ENCODE measurements around the gene ENPP7.
A peak's percentile ranks its signal among the peaks of the same experiment; 100 is the strongest.

The ENPP7 gene

DNA sequence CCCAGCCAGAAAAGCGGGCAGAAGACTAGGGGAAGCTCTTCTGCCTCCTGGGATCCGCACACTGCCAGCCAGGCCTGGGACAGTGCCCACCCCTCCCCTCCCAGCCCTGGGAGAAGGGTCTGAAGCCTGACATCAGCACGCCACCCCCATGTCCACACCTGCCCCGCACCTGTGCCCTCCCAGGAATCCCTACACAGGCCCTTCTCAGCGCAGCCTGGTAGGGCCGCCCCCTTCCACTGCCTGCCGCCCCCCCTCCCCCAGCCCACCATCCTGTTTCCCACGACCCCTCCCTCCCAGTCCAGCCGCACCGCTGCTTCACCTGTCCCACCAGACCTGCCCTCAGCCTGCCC lies 10.6 kb downstream of the ENPP7 start:
- DNase-seq, result no peak
- Histone ChIP-seq H3K9me3 (no peaks in the 10 kb centered on the region), H3K27me3 (peaks cover 0 to 87% of the 10 kb centered on the region in 2 donors), H3K4me1 (peaks cover 0 to 10% (median 8%) of the 10 kb centered on the region in 4 donors), H3K36me3 (no peaks in the 10 kb centered on the region), H3K4me3 (no peak overlapping the region), H3K27ac (no peak overlapping the region)
- TF ChIP-seq, protein P1, sequence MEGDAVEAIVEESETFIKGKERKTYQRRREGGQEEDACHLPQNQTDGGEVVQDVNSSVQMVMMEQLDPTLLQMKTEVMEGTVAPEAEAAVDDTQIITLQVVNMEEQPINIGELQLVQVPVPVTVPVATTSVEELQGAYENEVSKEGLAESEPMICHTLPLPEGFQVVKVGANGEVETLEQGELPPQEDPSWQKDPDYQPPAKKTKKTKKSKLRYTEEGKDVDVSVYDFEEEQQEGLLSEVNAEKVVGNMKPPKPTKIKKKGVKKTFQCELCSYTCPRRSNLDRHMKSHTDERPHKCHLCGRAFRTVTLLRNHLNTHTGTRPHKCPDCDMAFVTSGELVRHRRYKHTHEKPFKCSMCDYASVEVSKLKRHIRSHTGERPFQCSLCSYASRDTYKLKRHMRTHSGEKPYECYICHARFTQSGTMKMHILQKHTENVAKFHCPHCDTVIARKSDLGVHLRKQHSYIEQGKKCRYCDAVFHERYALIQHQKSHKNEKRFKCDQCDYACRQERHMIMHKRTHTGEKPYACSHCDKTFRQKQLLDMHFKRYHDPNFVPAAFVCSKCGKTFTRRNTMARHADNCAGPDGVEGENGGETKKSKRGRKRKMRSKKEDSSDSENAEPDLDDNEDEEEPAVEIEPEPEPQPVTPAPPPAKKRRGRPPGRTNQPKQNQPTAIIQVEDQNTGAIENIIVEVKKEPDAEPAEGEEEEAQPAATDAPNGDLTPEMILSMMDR (IDR thresholded peaks at IDR 0.05), result no peak
- intact Hi-C loops (cut with DNase I; ENCODE audit: low total_unique reads), result no loop called here

DNA sequence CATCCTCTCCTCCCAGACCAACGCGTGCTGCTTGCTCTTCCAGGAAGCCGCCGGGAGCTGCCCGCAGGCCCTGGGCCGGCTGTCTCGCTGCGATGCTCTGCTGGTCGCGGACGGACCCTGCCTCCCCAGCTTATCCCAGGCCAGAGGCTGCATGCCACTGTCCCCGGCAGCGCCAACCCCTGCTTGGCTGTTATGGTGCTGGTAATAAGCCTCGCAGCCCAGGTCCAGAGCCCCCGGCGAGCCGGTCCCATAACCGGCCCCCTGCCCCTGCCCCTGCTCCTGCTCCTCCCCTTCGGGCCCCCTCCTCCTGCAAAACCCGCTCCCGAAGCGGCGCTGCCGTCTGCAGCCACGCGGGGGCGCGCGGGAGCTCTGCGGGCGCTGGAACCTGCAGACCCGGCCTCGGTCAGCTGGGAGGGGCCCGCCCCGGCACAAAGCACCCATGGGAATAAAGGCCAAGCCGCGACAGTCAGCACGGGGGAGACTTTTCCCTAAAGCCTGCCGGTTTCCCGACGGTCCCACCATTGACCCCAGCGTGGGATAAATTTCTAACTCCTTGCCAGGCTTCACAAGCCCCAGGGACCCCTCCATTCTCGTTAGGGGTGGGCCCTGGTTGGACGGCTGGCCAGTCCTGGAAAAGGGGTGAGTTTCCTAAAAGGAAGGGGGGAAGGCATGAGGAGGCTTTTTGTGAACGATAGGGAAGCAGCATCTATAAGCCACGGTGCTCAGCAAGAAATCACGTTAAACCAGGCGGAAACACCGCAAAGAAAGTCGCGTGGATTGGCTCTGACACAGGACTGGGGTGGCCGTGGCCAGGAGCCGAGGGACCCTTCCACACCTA lies 11.2 kb downstream of the ENPP7 start:
- intact Hi-C loops (cut with DNase I; ENCODE audit: low total_unique reads), result no loop called here
- Histone ChIP-seq H3K27me3 (peaks cover 0 to 88% of the 10 kb centered on the region in 2 donors), H3K4me3 (no peak overlapping the region), H3K4me1 (peaks cover 0 to 11% (median 8%) of the 10 kb centered on the region in 4 donors), H3K27ac (no peak overlapping the region), H3K36me3 (no peaks in the 10 kb centered on the region), H3K9me3 (no peaks in the 10 kb centered on the region)
- TF ChIP-seq, protein P1 (IDR thresholded peaks at IDR 0.05), result peak; percentile 81 to 96
- peak; percentile 53 to 77 for DNase-seq

DNA sequence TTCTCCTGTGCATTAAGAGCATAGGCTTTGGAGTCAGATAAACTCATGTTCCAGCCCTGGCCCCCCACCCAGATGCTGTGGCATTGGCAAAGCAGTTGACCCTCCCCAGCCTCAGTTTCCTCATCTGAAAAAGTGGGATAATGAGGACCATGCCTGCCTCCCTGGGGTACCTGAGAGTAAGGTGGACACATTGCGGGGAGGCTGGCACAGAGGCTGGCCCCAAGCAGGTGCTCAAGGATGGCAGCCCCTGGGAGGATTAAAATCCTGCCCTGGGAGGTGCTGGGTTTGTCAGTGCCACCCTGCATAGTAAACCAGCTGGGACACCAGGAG lies 11.8 kb downstream of the ENPP7 start:
- no peak for DNase-seq
- intact Hi-C loops (cut with DNase I; ENCODE audit: low total_unique reads), result no loop called here
- TF ChIP-seq, protein P1 (IDR thresholded peaks at IDR 0.05), result no peak
- Histone ChIP-seq H3K4me3 (no peak overlapping the region), H3K27me3 (peaks cover 0 to 88% of the 10 kb centered on the region in 2 donors), H3K4me1 (peaks cover 0 to 17% (median 12%) of the 10 kb centered on the region in 4 donors), H3K9me3 (no peaks in the 10 kb centered on the region), H3K27ac (no peak overlapping the region), H3K36me3 (no peaks in the 10 kb centered on the region)

DNA sequence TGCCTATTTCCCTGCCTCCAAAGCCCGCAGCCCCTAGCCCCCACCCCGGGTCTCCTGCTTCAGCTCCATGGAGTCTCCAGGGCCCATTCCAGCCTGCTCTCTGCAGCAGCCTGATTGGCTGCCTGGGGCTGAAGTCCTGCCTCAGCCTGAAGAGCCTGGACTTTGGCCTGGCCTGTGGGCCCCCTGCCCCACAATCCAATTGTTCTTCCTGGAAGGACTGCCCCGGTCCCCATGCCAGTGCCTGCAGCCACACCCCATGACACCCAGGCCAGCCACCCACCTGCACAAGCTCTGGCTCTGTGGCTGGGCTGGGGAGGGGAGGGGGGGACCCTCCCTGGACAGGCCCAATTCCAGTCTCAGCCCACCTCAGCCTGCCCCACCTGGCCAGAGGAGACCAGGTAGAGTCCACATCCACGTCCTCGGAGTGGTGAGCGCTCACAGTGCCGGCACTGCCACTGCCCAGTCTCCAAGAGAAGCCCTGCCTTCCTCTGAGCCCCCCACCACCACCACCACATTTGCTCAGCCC lies 12.3 kb downstream of the ENPP7 start:
- intact Hi-C loops (cut with DNase I; ENCODE audit: low total_unique reads), result no loop called here
- peaks cover 0 to 21% (median 16%) of the 10 kb centered on the region in 4 donors for H3K4me1 ChIP-seq
- no peak overlapping the region for H3K27ac ChIP-seq
- H3K9me3 ChIP-seq, result no peaks in the 10 kb centered on the region
- peaks cover 0 to 88% of the 10 kb centered on the region in 2 donors for H3K27me3 ChIP-seq
- H3K36me3 ChIP-seq, result no peaks in the 10 kb centered on the region
- H3K4me3 ChIP-seq, result no peak overlapping the region
- DNase-seq, result no peak
- TF ChIP-seq, protein P1 (IDR thresholded peaks at IDR 0.05), result no peak

DNA sequence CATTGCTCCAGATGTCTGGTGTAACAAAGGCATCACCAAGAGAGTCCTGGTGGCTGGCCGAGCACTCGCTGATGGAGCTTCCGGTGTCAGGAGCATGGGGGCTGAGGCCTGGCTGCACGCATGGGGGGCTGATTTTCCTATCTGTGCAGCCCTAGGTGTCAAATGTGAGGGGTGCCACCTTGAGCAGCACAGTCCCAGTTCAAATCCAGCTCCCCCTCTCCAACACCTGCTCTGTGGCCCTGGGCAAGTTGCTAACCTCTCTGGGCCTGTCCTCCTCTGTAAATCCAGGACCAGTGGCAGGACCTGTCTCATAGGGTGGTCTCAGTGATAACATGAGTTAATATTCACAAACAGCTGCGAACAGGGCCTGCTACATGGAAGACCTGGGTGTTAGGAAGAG lies 12.9 kb downstream of the ENPP7 start:
- Histone ChIP-seq H3K4me1 (peaks cover 0 to 27% (median 16%) of the 10 kb centered on the region in 4 donors), H3K36me3 (no peaks in the 10 kb centered on the region), H3K27me3 (peaks cover 0 to 88% of the 10 kb centered on the region in 2 donors), H3K4me3 (no peak overlapping the region), H3K27ac (no peak overlapping the region), H3K9me3 (no peaks in the 10 kb centered on the region)
- no peak for DNase-seq
- TF ChIP-seq, protein P1 (IDR thresholded peaks at IDR 0.05), result no peak
- intact Hi-C loops (cut with DNase I; ENCODE audit: low total_unique reads), result no loop called here
